ENCODE data around the gene NCKAP5. TPM values are rescaled to one million over a fixed set of nuclear protein-coding genes. Genes with fewer than 3 reads are reported as not detected.
"Not testable (repeated sequence)": the region's sequence is repeated elsewhere in the genome, so short reads cannot be mapped to it uniquely, and the experiment has no call there.

NCKAP5 gene
- total and polyA plus RNA-seq, 2 of the 8 experiments (the other 6 are each of a cell fraction or from before 2014, with no cell fraction given): 0.27 to 0.86 TPM

GRCh38 chr2:133475610-133476009 lies 92.7 kb downstream of the NCKAP5 start (continued):
- TF ChIP-seq RAD21 (IDR thresholded peaks at IDR 0.05 in 1 of 2, conservative IDR thresholded peaks at IDR 0.05 in 1 of 2; ENCODE audit: low read depth in 2 of 2, low read length in 2 of 2): no peak
- no peak for TF ChIP-seq ZNF274 (IDR thresholded peaks at IDR 0.05; ENCODE audit: borderline replicate concordance, extremely low read depth, low read length)
- TF ChIP-seq CBX5 (IDR thresholded peaks at IDR 0.05; ENCODE audit: low read depth, low read length): no peak
- TF ChIP-seq RXRA (IDR thresholded peaks at IDR 0.05; ENCODE audit: insufficient read depth, low read depth, low read length): no peak

- H2BK20ac ChIP-seq (ENCODE audit: low read length); H4K91ac ChIP-seq (replicated peaks; ENCODE audit: insufficient read length, low read length); H3K4me3 ChIP-seq (ENCODE audit: extremely low read depth in 1 of 4, insufficient read depth in 2 of 4, low read depth in 3 of 4, low read length in 4 of 4); H3K27ac ChIP-seq (ENCODE audit: low read depth, low read length); H2BK120ac ChIP-seq (replicated peaks; ENCODE audit: low read depth, low read length); H3K18ac ChIP-seq (ENCODE audit: extremely low read depth, low read length); H2BK15ac ChIP-seq (ENCODE audit: low read length); H3K79me1 ChIP-seq (ENCODE audit: low read depth, low read length); H2AFZ ChIP-seq (ENCODE audit: low read length); H3K4ac ChIP-seq (replicated peaks; ENCODE audit: insufficient read length, low read depth, low read length); POLR2A ChIA-PET (ENCODE audit: partially characterized antibody); H3K9me3 ChIP-seq (ENCODE audit: insufficient read depth in 2 of 2, low read depth in 1 of 2, low read length in 1 of 2); H4K5ac ChIP-seq (ENCODE audit: insufficient read length, low read depth, low read length); H2BK12ac ChIP-seq (ENCODE audit: low read depth, low read length); H4K20me1 ChIP-seq (replicated peaks in 1 of 2; ENCODE audit: control insufficient read depth in 1 of 2, insufficient read depth in 2 of 2, low read length in 2 of 2); H2AK5ac ChIP-seq (ENCODE audit: low read depth, low read length); H3K9ac ChIP-seq (replicated peaks in 1 of 4; ENCODE audit: extremely low read depth in 1 of 4, low read depth in 3 of 4, low read length in 3 of 4); H4K8ac ChIP-seq (ENCODE audit: extremely low read depth, insufficient read depth, low read length); H3K14ac ChIP-seq (ENCODE audit: insufficient read length); H3K23me2 ChIP-seq (ENCODE audit: low read depth, low read length); H3K23ac ChIP-seq (ENCODE audit: insufficient read length); H3K4me1 ChIP-seq (replicated peaks in 1 of 4; ENCODE audit: control insufficient read depth in 3 of 4, insufficient read depth in 4 of 4, low read length in 3 of 4); H2BK5ac ChIP-seq (ENCODE audit: low read depth, low read length); H3K79me2 ChIP-seq (ENCODE audit: control insufficient read depth in 1 of 2, insufficient read depth in 2 of 2, low read length in 2 of 2); H3K36me3 ChIP-seq (ENCODE audit: control insufficient read depth in 2 of 4, insufficient read depth in 4 of 4, low read length in 3 of 4); FAIRE-seq; H3K56ac ChIP-seq (replicated peaks; ENCODE audit: insufficient read length, low read depth, low read length); H3K27me3 ChIP-seq (replicated peaks in 1 of 4; ENCODE audit: control insufficient read depth in 3 of 4, extremely low read depth in 1 of 4, insufficient read depth in 3 of 4, low read length in 3 of 4): not testable (repeated sequence)
- 76% methylated on average over 11 of the region's 13 CpGs; no CpG with 5 or more reads in 1 of the 2 experiments for WGBS, 2 experiments (ENCODE audit: extremely low coverage in 1 of 2, insufficient coverage in 1 of 2, insufficient read length in 1 of 2, insufficient replicate concordance in 2 of 2, low coverage in 1 of 2, low lambda C conversion rate in 2 of 2, missing lambda C conversion rate in 1 of 2)
- CTCF ChIA-PET (ENCODE audit: partially characterized antibody): interaction anchor here (0.6 kb wide), 1 partner anchor 34 kb away, joined by 3 read pairs; no protein-coding TSS in a partner anchor
- peak in 1 of 2 experiments; percentile 60 for DNase-seq (ENCODE audit: low read depth in 1 of 2, low spot score in 2 of 2)
- H3K4me2 ChIP-seq (ENCODE audit: insufficient read depth in 1 of 2, low read depth in 2 of 2, low read length in 2 of 2): peak overlapping the region in 1 of 2 experiments; percentile 41; a peak in 1 of 4 replicates
These were observed 97.8 kb downstream of the NCKAP5 start for GRCh38 chr2:133470446-133470845.
